ENCODE results near the gene SNAP91. TPM values are rescaled to one million over a fixed set of nuclear protein-coding genes. Genes with fewer than 3 reads are reported as not detected.

Gene SNAP91
- total RNA-seq, 1 donor from 2014 or later: 2.6 TPM

GRCh38 chr6:83708546-83708969 lies 343 bp downstream of the SNAP91 start:
- H3K36me3 ChIP-seq: no peaks in the 10 kb centered on the region
- DNase-seq: no peak
- peak overlapping the region; percentile 65 for H3K4me3 ChIP-seq
- H3K27me3 ChIP-seq (ENCODE audit: low read depth): peaks cover 81% of the 10 kb centered on the region
- H3K4me1 ChIP-seq: peaks cover 17% of the 10 kb centered on the region
- TF ChIP-seq CTCF (IDR thresholded peaks at IDR 0.05; ENCODE audit: borderline replicate concordance): no peak
- peaks cover 21% of the 10 kb centered on the region for H3K9me3 ChIP-seq (replicated peaks)
- intact Hi-C loops (cut with micrococcal nuclease): no loop called here
- no peak overlapping the region for H3K27ac ChIP-seq (replicated peaks)

- H3K27me3 ChIP-seq (ENCODE audit: low read depth): peaks cover 81% of the 10 kb centered on the region
- H3K4me1 ChIP-seq: peaks cover 17% of the 10 kb centered on the region
- H3K9me3 ChIP-seq (replicated peaks): peaks cover 21% of the 10 kb centered on the region
- intact Hi-C loops (cut with micrococcal nuclease): no loop called here
- no peaks in the 10 kb centered on the region for H3K36me3 ChIP-seq
- H3K4me3 ChIP-seq: peak overlapping the region; percentile 65
- TF ChIP-seq CTCF (IDR thresholded peaks at IDR 0.05; ENCODE audit: borderline replicate concordance): no peak
- H3K27ac ChIP-seq (replicated peaks): no peak overlapping the region
- no peak for DNase-seq
These were observed 914 bp downstream of the SNAP91 start for GRCh38 chr6:83707829-83708545.

GRCh38 chr6:83702749-83703148 lies 6.2 kb downstream of the SNAP91 start:
- H3K36me3 ChIP-seq: no peaks in the 10 kb centered on the region
- DNase-seq: no peak
- intact Hi-C loops (cut with micrococcal nuclease): no loop called here
- H3K4me1 ChIP-seq: no peaks in the 10 kb centered on the region
- no peak for TF ChIP-seq CTCF (IDR thresholded peaks at IDR 0.05; ENCODE audit: borderline replicate concordance)
- H3K9me3 ChIP-seq (replicated peaks): no peaks in the 10 kb centered on the region
- H3K4me3 ChIP-seq: no peak overlapping the region
- no peak overlapping the region for H3K27ac ChIP-seq (replicated peaks)
- H3K27me3 ChIP-seq (ENCODE audit: low read depth): peaks cover 46% of the 10 kb centered on the region

DNA sequence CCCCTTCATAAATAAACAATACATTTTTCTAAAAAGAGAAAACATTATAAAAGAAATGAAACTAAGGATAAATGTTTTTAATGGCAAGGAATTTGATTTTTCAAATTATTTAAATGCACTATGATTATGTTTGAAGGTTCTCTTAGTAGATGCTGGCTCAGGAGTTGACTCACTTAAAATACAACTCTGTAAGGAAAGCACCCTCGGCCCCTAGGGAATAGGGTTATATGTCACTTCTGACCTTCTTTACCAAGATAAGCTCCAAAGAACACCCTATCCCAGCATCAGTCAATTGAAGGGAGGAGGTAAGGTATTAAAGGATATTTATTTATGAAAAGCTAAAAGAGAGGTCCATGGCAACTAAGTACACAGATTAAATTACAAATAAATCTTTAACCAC lies 6.8 kb downstream of the SNAP91 start:
- Histone ChIP-seq H3K27me3 (ENCODE audit: low read depth) (peaks cover 39% of the 10 kb centered on the region), H3K4me3 (no peak overlapping the region), H3K27ac (replicated peaks) (no peak overlapping the region), H3K4me1 (no peaks in the 10 kb centered on the region), H3K36me3 (no peaks in the 10 kb centered on the region), H3K9me3 (replicated peaks) (no peaks in the 10 kb centered on the region)
- no peak for DNase-seq
- intact Hi-C loops (cut with micrococcal nuclease): no loop called here
- TF ChIP-seq CTCF (IDR thresholded peaks at IDR 0.05; ENCODE audit: borderline replicate concordance): no peak

- peaks cover 4% of the 10 kb centered on the region for H3K27me3 ChIP-seq (ENCODE audit: low read depth)
- no peak for DNase-seq
- intact Hi-C loops (cut with micrococcal nuclease): no loop called here
- no peaks in the 10 kb centered on the region for H3K4me1 ChIP-seq
- peaks cover 10% of the 10 kb centered on the region for H3K9me3 ChIP-seq (replicated peaks)
- H3K4me3 ChIP-seq: no peak overlapping the region
- TF ChIP-seq CTCF (IDR thresholded peaks at IDR 0.05; ENCODE audit: borderline replicate concordance): no peak
- H3K27ac ChIP-seq (replicated peaks): no peak overlapping the region
- H3K36me3 ChIP-seq: no peaks in the 10 kb centered on the region
These were observed 12.2 kb downstream of the SNAP91 start for GRCh38 chr6:83696674-83697073.
